HCT116 (cell line): Measurements from ENCODE around the gene ANKFN1. TPM values are rescaled to one million over a fixed set of nuclear protein-coding genes. Genes with fewer than 3 reads are reported as not detected.

Experiments used
- ATAC-seq: fragments of 200-7000 bp; cut with Tn5 transposase; 2 replicates; pipeline ENCODE4 v1.9.1; 2020; ENCODE audit warnings: mild to moderate bottlenecking, moderate library complexity
- BruUV-seq: library from RNA; stranded (reverse); fragments of 400-500 nt; replicated peaks from 2 replicates; lab custom pipeline; 2021; lab: Mats Ljungman, UMichigan
- CTCF ChIA-PET: fragments of 300-600 bp; sonication (Branson Sonifier 250); formaldehyde crosslinking; loops from one replicate; lab custom pipeline; 2021; ENCODE audit warnings: antibody characterized with exemption; lab: Charles Lee
- POLR2A ChIA-PET: fragments of 300-600, 350-600 bp; sonication (Branson Sonifier 250); formaldehyde crosslinking; loops from one replicate; lab custom pipeline; 2021; ENCODE audit warnings: antibody characterized with exemption; lab: Charles Lee
- RAD21 ChIA-PET, 2 experiments: fragments of 300-600 bp; sonication (Branson Sonifier 250); formaldehyde crosslinking; loops; one replicate each; lab custom pipeline; 2023; ENCODE audit warnings: low total read pairs in 2 of 2; ENCODE audit not compliant: uncharacterized antibody in 2 of 2, unreplicated experiment in 2 of 2, low non-redundant PET in 1 of 2; lab: Charles Lee
- DNase-seq: peaks from one replicate; pipeline ENCODE4 v3.0.0-alpha.2; 2010; ENCODE audit warnings: low read depth, low spot score
- H2AFZ ChIP-seq: fragments of 200-600 bp; shearing (Covaris generic), sonication (generic); 2 replicates; pipeline ENCODE4 v1.6.1; 2017; ENCODE audit warnings: low read depth, mixed run types, mixed read lengths, antibody characterized with exemption, low read length; ENCODE audit not compliant: poor library complexity, severe bottlenecking
- H3K27ac ChIP-seq: 2 replicates; pipeline ENCODE4 v1.5.1; 2012; ENCODE audit warnings: low read depth, low read length
- H3K27me3 ChIP-seq: fragments of 200-600 bp; sonication (generic); 2 replicates; pipeline ENCODE4 v1.6.1; 2016; ENCODE audit warnings: mixed run types, low read length, mixed read lengths; ENCODE audit not compliant: insufficient read depth
- H3K36me3 ChIP-seq, 2 experiments: fragments of 200-500 bp in 1 of 2; fragments of 200-600 bp in 1 of 2; sonication (Bioruptor generic) in 1 of 2; sonication (generic) in 1 of 2; 2 replicates each; pipeline versions ENCODE4 v1.5.1 to v1.6.1; 2014 to 2016; ENCODE audit warnings: low read length in 2 of 2, inconsistent platforms in 1 of 2, mixed read lengths in 1 of 2, mixed run types in 1 of 2; ENCODE audit not compliant: insufficient read depth in 2 of 2, control insufficient read depth in 1 of 2
- H3K4me1 ChIP-seq, 2 experiments: fragments of 200-600 bp in 1 of 2; sonication (generic) in 1 of 2; 2 replicates each; pipeline versions ENCODE4 v1.5.1 to v1.6.1; 2012 to 2017; ENCODE audit warnings: low read length in 2 of 2, inconsistent platforms in 1 of 2, mild to moderate bottlenecking in 1 of 2, mixed read lengths in 1 of 2, mixed run types in 1 of 2, moderate library complexity in 1 of 2; ENCODE audit not compliant: insufficient read depth in 2 of 2, control insufficient read depth in 1 of 2
- H3K4me2 ChIP-seq: fragments of 200-600 bp; sonication (generic); 2 replicates; pipeline ENCODE4 v1.6.1; 2017; ENCODE audit warnings: mixed run types, low read length, mixed read lengths
- H3K4me3 ChIP-seq, 2 experiments: fragments of 200-600 bp in 1 of 2; sonication (generic) in 1 of 2; replicated peaks in 1 of 2; 2 replicates each; pipeline ENCODE4 v1.5.1; 2011 to 2016; ENCODE audit warnings: low read length in 2 of 2, control low read depth in 1 of 2, low read depth in 1 of 2, mild to moderate bottlenecking in 1 of 2, mixed read lengths in 1 of 2, mixed run types in 1 of 2
- H3K79me2 ChIP-seq: fragments of 200-600 bp; sonication (generic); 2 replicates; pipeline ENCODE4 v1.6.1; 2017; ENCODE audit warnings: mild to moderate bottlenecking, mixed run types, low read length, moderate library complexity, mixed read lengths; ENCODE audit not compliant: insufficient read depth
- H3K9ac ChIP-seq: fragments of 200-600 bp; sonication (generic); 2 replicates; pipeline ENCODE4 v1.6.1; 2016; ENCODE audit warnings: low read length, mixed read lengths
- H3K9me2 ChIP-seq: fragments of 200-600 bp; sonication (generic), shearing (Covaris generic); 2 replicates; pipeline ENCODE4 v1.6.1; 2017; ENCODE audit warnings: mixed run types, mild to moderate bottlenecking, moderate library complexity; ENCODE audit not compliant: insufficient read depth
- H3K9me3 ChIP-seq, 2 experiments: fragments of 200-500 bp in 1 of 2; fragments of 200-600 bp in 1 of 2; sonication (Bioruptor generic) in 1 of 2; sonication (generic) in 1 of 2; 2 replicates each; pipeline ENCODE4 v1.6.1; 2014 to 2017; ENCODE audit warnings: low read length in 2 of 2, mixed read lengths in 2 of 2, inconsistent platforms in 1 of 2, low read depth in 1 of 2, mild to moderate bottlenecking in 1 of 2, mixed run types in 1 of 2, moderate library complexity in 1 of 2; ENCODE audit not compliant: control insufficient read depth in 1 of 2, insufficient read depth in 1 of 2
- H4K20me1 ChIP-seq: fragments of 200-600 bp; sonication (generic), shearing (Covaris generic); 2 replicates; pipeline ENCODE4 v1.6.1; 2017; ENCODE audit warnings: mixed run types, mild to moderate bottlenecking, moderate library complexity; ENCODE audit not compliant: insufficient read depth
- CEBPB ChIP-seq: IDR thresholded peaks from 2 replicates; pipeline ENCODE4 v1.6.1; 2012; ENCODE audit warnings: low read depth
- ELF1 ChIP-seq: IDR thresholded peaks from 2 replicates; pipeline ENCODE4 v1.6.1; 2012; ENCODE audit warnings: low read depth, borderline replicate concordance
- EZH2phosphoT487 ChIP-seq: fragments of 200-600 bp; IDR thresholded peaks from 2 replicates; pipeline ENCODE4 v1.6.1; 2018; ENCODE audit warnings: antibody characterized with exemption, borderline replicate concordance
- JUND ChIP-seq: IDR thresholded peaks from 2 replicates; pipeline ENCODE4 v1.6.1; 2012
- POLR2A ChIP-seq: IDR thresholded peaks from 2 replicates; pipeline ENCODE4 v1.7.0; 2011; ENCODE audit warnings: borderline replicate concordance; ENCODE audit not compliant: insufficient read depth, insufficient read length; ENCODE audit errors: extremely low read depth
- POLR2AphosphoS5 ChIP-seq: IDR thresholded peaks from 2 replicates; pipeline ENCODE4 v1.6.1; 2011; ENCODE audit warnings: mild to moderate bottlenecking, low read depth, low read length, moderate library complexity
- RAD21 ChIP-seq: IDR thresholded peaks from 2 replicates; pipeline ENCODE4 v1.6.1; 2012; ENCODE audit warnings: low read depth, mild to moderate bottlenecking
- SIN3A ChIP-seq: IDR thresholded peaks from 2 replicates; pipeline ENCODE4 v1.6.1; 2012; ENCODE audit warnings: low read depth
- YY1 ChIP-seq: IDR thresholded peaks from 2 replicates; pipeline ENCODE4 v1.6.1; 2011; ENCODE audit warnings: low read length, low read depth, moderate library complexity, mild to moderate bottlenecking; ENCODE audit not compliant: insufficient replicate concordance; ENCODE audit errors: extremely low read depth
- ZFX ChIP-seq: fragments of 450-650 bp; IDR thresholded peaks from 2 replicates; pipeline ENCODE4 v1.6.1; 2017
- ZNF274 ChIP-seq: fragments of 200-500 bp; sonication (Bioruptor generic); IDR thresholded peaks from 2 replicates; pipeline ENCODE4 v1.6.1; 2014; ENCODE audit warnings: mild to moderate bottlenecking, low read depth, low read length, inconsistent platforms
- intact Hi-C: fragments of 100-400 bp; cut with micrococcal nuclease; formaldehyde crosslinking; loops from 2 replicates; pipeline ENCODE4 v1.10.0; 2022
- total RNA-seq: library from RNA; stranded (reverse); gene quantifications from one replicate; pipeline ENCODE4 v1.2.1, GENCODE V29; 2021; ENCODE audit not compliant: unreplicated experiment
- TF ChIP-seq, protein P1 (sequence below): IDR thresholded peaks from 2 replicates; pipeline ENCODE4 v1.6.1; 2012
- TF ChIP-seq, protein P2 (sequence below): IDR thresholded peaks from 2 replicates; pipeline ENCODE4 v1.6.1; 2012

The ANKFN1 gene
- total RNA-seq, 1 experiment from 2014 or later = 1.1 TPM

DNA sequence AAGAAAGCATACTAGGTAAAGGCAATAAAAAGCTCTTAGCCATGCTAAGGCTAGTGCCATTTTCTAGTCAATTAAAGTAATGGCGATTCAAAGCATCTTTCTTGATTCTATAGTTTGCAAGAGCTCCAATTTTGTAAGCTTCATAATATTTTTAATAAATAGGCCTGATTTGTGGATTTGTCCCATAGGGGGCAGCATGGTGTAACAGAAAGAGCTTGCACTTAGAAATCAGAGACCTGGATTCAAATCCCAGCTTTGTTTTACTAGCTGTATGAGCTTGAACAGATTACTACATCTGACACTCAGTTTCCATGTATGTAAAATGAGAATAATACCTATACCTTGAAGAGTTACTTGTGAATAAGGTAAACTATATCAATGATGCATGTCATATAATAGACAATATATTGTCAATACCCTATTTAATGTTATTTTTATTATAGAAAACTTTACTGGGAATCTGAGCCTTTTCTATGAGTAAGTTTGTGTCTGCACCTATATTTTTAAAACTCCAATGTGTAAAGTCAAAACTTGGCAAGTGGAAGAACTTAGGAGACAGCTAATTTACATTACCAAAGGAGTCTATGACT lies 346.6 kb downstream of the ANKFN1 start (continued):
- TF ChIP-seq, protein P1, sequence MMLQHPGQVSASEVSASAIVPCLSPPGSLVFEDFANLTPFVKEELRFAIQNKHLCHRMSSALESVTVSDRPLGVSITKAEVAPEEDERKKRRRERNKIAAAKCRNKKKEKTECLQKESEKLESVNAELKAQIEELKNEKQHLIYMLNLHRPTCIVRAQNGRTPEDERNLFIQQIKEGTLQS = no peak

DNA sequence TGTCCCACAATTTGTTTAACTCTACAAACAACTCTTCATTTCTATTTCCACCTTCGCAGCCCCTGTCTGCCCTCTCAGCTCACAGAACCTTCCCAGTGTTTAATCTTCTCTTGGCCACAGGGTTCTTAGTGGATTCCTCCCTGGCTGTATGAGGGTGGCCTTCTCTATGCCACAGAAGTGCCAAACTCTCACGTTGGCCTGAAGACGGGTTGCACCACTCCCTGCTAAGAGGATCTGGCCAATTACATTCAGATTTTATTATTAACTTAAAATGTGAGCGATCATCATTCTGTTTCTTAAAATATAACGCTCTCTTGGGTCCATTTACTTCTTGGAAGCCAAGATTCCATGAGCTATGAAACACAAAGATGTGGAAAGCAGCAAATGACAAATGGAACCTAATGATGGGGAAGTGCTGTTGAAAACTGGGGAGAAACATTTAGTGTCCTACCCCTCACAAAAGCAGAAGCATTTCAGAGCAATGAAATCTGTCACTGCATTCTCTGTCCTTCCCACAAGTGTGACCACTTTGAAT lies 348.9 kb downstream of the ANKFN1 start:
- H3K9ac ChIP-seq = no peak overlapping the region
- ChIA-PET POLR2A (interaction anchor here (0.7 kb wide), 1 partner anchor 10 kb away, joined by 3 read pairs; no protein-coding TSS in a partner anchor), RAD21 (no interaction called here), CTCF (interaction anchor here (1.0 to 9.2 kb wide), 3 partner anchors 25 to 277 kb away, joined by 3 to 221 read pairs (median 4); no protein-coding TSS in a partner anchor)
- H3K27me3 ChIP-seq = peaks cover 40% of the 10 kb centered on the region
- ATAC-seq (no peak), DNase-seq (no peak)
- H2AFZ ChIP-seq = no peak overlapping the region
- no peak overlapping the region for H3K27ac ChIP-seq
- no peaks in the 10 kb centered on the region for H3K36me3 ChIP-seq
- no peak overlapping the region for H3K4me2 ChIP-seq
- no peaks in the 10 kb centered on the region for H3K9me2 ChIP-seq
- no peaks in the 10 kb centered on the region for H3K79me2 ChIP-seq
- TF ChIP-seq ZFX (no peak), RAD21 (no peak), POLR2A (no peak), JUND (no peak), ZNF274 (no peak), EZH2phosphoT487 (no peak), POLR2AphosphoS5 (no peak), ELF1 (no peak), YY1 (no peak), CEBPB (no peak), SIN3A (no peak)
- TF ChIP-seq, protein P2, sequence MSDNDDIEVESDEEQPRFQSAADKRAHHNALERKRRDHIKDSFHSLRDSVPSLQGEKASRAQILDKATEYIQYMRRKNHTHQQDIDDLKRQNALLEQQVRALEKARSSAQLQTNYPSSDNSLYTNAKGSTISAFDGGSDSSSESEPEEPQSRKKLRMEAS = no peak
- intact Hi-C loops = loop anchor here (5.0 kb wide), 1 partner anchor 440 kb away; no protein-coding TSS in a partner anchor
- no peaks in the 10 kb centered on the region for H3K9me3 ChIP-seq
- no peaks in the 10 kb centered on the region for H3K4me1 ChIP-seq
- H3K4me3 ChIP-seq = no peak overlapping the region
- BruUV-seq = no TSS peak
- H4K20me1 ChIP-seq = no peaks in the 10 kb centered on the region
